Naive thymus-derived CD4-positive, alpha-beta T cell (primary cell): Measurements from ENCODE around the gene RMC1. TPM values are rescaled to one million over a fixed set of nuclear protein-coding genes. Genes with fewer than 3 reads are reported as not detected.
"Not testable (repeated sequence)": the region's sequence is repeated elsewhere in the genome, so short reads cannot be mapped to it uniquely, and the experiment has no call there.

ENCODE experiments used
- ATAC-seq: fragments of 150-1000 bp; cut with Tn5 transposase; 2 replicates; pipeline ENCODE4 v1.10.0; 2021; ENCODE audit warnings: mild to moderate bottlenecking, moderate library complexity
- CTCF ChIA-PET: fragments of 350-600 bp; sonication (Branson Sonifier 250); formaldehyde crosslinking; loops from one replicate; lab custom pipeline; 2021; ENCODE audit warnings: antibody characterized with exemption; lab: Charles Lee
- POLR2A ChIA-PET: fragments of 350-600 bp; sonication (Branson Sonifier 250); formaldehyde crosslinking; loops from one replicate; lab custom pipeline; 2021; ENCODE audit warnings: antibody characterized with exemption, inconsistent platforms; lab: Charles Lee
- DNase-seq, 9 donors: peaks; one replicate each; pipeline versions ENCODE4 v3.0.0 to v3.0.0-alpha.2; 2020 to 2022; ENCODE audit warnings: mixed read lengths in 1 of 9
- H3K27ac ChIP-seq: one replicate; pipeline ENCODE4 v1.7.0; 2013; ENCODE audit warnings: mild to moderate bottlenecking, low read depth, low read length, moderate library complexity
- H3K27me3 ChIP-seq, 2 donors: one replicate each; pipeline ENCODE4 v1.7.0; 2013; ENCODE audit warnings: low read length in 2 of 2, mild to moderate bottlenecking in 2 of 2, moderate library complexity in 2 of 2; ENCODE audit not compliant: control insufficient read depth in 2 of 2, insufficient read depth in 2 of 2
- H3K36me3 ChIP-seq, 3 experiments: 1 replicate in 2 of 3; 2 replicates in 1 of 3; pipeline ENCODE4 v1.7.0; 2013; ENCODE audit warnings: low read length in 3 of 3, mild to moderate bottlenecking in 3 of 3, moderate library complexity in 1 of 3; ENCODE audit not compliant: insufficient read depth in 3 of 3, control insufficient read depth in 2 of 3
- H3K4me1 ChIP-seq, 2 donors: one replicate each; pipeline ENCODE4 v1.7.0; 2013; ENCODE audit warnings: low read length in 2 of 2, mild to moderate bottlenecking in 2 of 2, moderate library complexity in 1 of 2; ENCODE audit not compliant: control insufficient read depth in 2 of 2, insufficient read depth in 2 of 2
- H3K4me3 ChIP-seq: 2 replicates; pipeline ENCODE4 v1.7.0; 2013; ENCODE audit warnings: mild to moderate bottlenecking, low read length
- H3K9me3 ChIP-seq, 3 experiments: 1 replicate in 2 of 3; 2 replicates in 1 of 3; pipeline ENCODE4 v1.7.0; 2013; ENCODE audit warnings: low read length in 3 of 3; ENCODE audit not compliant: control insufficient read depth in 2 of 3
- H3K27ac Mint-ChIP-seq, 9 donors: one replicate each; pipeline ENCODE4 v1.8.0; 2020 to 2022; ENCODE audit warnings: mixed read lengths in 9 of 9, mild to moderate bottlenecking in 8 of 9, moderate library complexity in 5 of 9, inconsistent platforms in 2 of 9
- H3K27me3 Mint-ChIP-seq, 5 donors: one replicate each; pipeline ENCODE4 v1.8.0; 2021 to 2022; ENCODE audit warnings: mixed read lengths in 5 of 5, mild to moderate bottlenecking in 1 of 5
- H3K36me3 Mint-ChIP-seq, 5 donors: one replicate each; pipeline ENCODE4 v1.8.0; 2020 to 2022; ENCODE audit warnings: mixed read lengths in 5 of 5, mild to moderate bottlenecking in 3 of 5, inconsistent platforms in 1 of 5
- H3K4me1 Mint-ChIP-seq, 7 donors: one replicate each; pipeline ENCODE4 v1.8.0; 2020 to 2022; ENCODE audit warnings: mixed read lengths in 7 of 7, mild to moderate bottlenecking in 3 of 7, inconsistent platforms in 1 of 7
- H3K4me3 Mint-ChIP-seq, 10 donors: one replicate each; pipeline ENCODE4 v1.8.0; 2020 to 2022; ENCODE audit warnings: mild to moderate bottlenecking in 10 of 10, mixed read lengths in 10 of 10, moderate library complexity in 6 of 10, inconsistent platforms in 2 of 10
- H3K9me3 Mint-ChIP-seq, 11 donors: one replicate each; pipeline ENCODE4 v1.8.0; 2020 to 2022; ENCODE audit warnings: mixed read lengths in 11 of 11, mild to moderate bottlenecking in 4 of 11, inconsistent platforms in 1 of 11, moderate library complexity in 1 of 11
- intact Hi-C, 2 donors: fragments of 100-400 bp; cut with micrococcal nuclease; formaldehyde crosslinking; loops; one replicate each; pipeline ENCODE4 v1.15.1; 2023
- polyA plus RNA-seq, 2 donors: library from polyadenylated mRNA; unstranded; fragments of 300-500 nt; fragmentation: Illumina TruSeq; gene quantifications; one replicate each; pipeline ENCODE4 v1.2.3, GENCODE V29; 2021
- total RNA-seq, 6 experiments: library from RNA in 5 of 6; stranded (reverse) in 5 of 6; gene quantifications; 1 replicate in 5 of 6; 2 replicates in 1 of 6; pipeline ENCODE4 v1.2.3 and lab custom pipeline; 2021 to 2026

The RMC1 gene
- total and polyA plus RNA-seq, 7 experiments from 2014 or later = 23.1 to 59.7 (median 48.4) TPM

DNA sequence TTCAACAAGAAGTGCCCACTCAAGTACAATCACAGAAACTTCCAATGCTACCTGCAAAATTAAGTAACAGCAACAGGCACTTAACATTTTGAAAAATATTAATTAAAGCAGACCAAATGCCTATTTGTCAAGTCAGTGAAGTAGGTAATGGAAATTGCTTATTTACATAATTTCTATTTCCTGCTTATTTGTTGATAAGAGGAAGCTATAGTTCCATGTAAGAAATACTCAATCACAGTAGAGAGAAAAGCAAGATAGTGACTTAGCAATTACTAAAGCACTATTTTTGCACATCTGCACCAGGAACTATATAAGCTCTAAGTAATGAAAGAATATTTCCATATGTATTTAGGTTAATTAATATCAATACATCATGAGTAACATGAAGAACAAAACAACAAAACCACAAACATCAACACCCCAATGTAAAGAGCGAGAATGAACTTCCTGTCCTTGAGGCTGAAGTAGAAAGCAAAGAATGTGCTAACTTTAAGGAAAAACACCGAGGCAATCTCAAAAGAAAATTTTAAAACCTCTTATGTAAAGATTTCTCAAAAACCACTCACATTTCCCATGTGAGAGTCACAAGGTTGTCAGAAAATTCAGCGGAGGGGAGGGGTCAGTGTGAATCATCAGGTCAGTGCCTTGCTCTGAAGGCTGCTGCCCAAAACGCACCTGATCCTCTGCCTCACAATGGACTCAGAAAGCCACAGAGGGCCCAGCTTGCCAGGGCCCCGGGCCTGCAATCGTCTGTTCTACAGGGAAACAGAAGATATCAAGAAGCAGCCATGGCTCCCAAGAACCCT is 70.5 kb downstream of the RMC1 start:
- Histone ChIP-seq H3K27me3 (no peaks in the 10 kb centered on the region), H3K36me3 (peaks cover 0 to 8% (median 6%) of the 10 kb centered on the region in 3 experiments), H3K27ac (peak overlapping the region; percentile 30), H3K9me3 (no peaks in the 10 kb centered on the region), H3K4me1 (peaks cover 17 to 66% of the 10 kb centered on the region in 2 donors), H3K4me3 (peak overlapping the region; percentile 26)
- intact Hi-C loops = loop anchor here (1.0 kb wide), 1 partner anchor 12 kb away; the partner anchor contains the start of gene NPC1 (in 2 of the 2)
- ChIA-PET POLR2A (interaction anchor here (0.8 kb wide), 1 partner anchor 36 kb away, joined by 3 read pairs; no protein-coding TSS in a partner anchor), CTCF (no interaction called here)
- H3K4me1 Mint-ChIP-seq = peaks cover 27 to 60% (median 41%) of the 10 kb centered on the region in 7 donors
- H3K9me3 Mint-ChIP-seq = no peaks in the 10 kb centered on the region
- peaks cover 7 to 36% (median 24%) of the 10 kb centered on the region in 5 donors for H3K36me3 Mint-ChIP-seq
- DNase-seq (peak in 1 of 9 donors; percentile 38), ATAC-seq (peak; percentile 58)
- H3K4me3 Mint-ChIP-seq = peak overlapping the region; percentile 17 to 73 (median 49)
- H3K27ac Mint-ChIP-seq = peak overlapping the region; percentile 56 to 91 (median 66)
- no peaks in the 10 kb centered on the region for H3K27me3 Mint-ChIP-seq

DNA sequence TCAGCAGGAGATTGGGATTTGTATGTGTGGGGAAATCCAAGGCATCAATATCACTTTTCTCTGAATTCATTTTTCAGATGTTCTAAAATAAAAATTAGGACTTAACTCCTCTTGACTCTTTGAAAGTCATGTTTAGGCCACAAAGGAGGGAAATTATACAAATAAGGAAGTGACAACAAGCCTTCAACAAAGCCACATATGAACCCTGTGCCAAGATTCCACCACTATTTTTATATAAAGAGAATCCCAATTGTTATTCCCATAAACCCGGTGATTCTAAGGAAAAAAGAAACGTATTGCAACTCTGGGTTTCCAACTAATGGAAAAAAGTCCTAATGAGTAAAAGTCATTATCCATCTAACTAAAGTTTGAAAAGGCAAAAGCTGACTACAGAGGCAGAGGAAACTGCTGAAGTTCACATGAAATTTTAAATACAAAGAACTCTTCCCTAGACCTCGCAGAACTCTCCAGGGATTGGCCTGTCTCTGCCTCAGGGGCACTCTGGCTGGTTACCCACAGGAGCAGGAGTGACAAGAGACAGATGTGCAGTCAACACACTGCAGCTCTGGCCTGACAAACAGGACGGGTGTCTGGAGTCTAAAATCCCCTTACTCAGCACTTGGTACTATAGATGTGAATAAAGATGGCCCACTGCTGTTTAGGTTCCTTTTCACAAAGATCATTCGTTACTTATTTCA is 71.4 kb downstream of the RMC1 start:
- ATAC-seq (no peak), DNase-seq (no peak)
- H3K4me3 Mint-ChIP-seq = peak overlapping the region; percentile 36 to 73 (median 50)
- H3K27ac Mint-ChIP-seq = peak overlapping the region; percentile 56 to 91 (median 66)
- Histone ChIP-seq H3K27me3 (no peaks in the 10 kb centered on the region), H3K9me3 (no peaks in the 10 kb centered on the region), H3K27ac (peak overlapping the region; percentile 30), H3K36me3 (peaks cover 0 to 7% (median 5%) of the 10 kb centered on the region in 3 experiments), H3K4me1 (peaks cover 17 to 68% of the 10 kb centered on the region in 2 donors), H3K4me3 (peak overlapping the region; percentile 26)
- POLR2A ChIA-PET = no interaction called here
- H3K36me3 Mint-ChIP-seq = peaks cover 4 to 26% (median 24%) of the 10 kb centered on the region in 5 donors
- H3K27me3 Mint-ChIP-seq = no peaks in the 10 kb centered on the region
- peaks cover 33 to 65% (median 48%) of the 10 kb centered on the region in 7 donors for H3K4me1 Mint-ChIP-seq
- CTCF ChIA-PET = no interaction called here
- no peaks in the 10 kb centered on the region for H3K9me3 Mint-ChIP-seq
- intact Hi-C loops = loop anchor here (1.0 kb wide), 1 partner anchor 12 kb away; the partner anchor contains the start of gene NPC1 (in 2 of the 2)

DNA sequence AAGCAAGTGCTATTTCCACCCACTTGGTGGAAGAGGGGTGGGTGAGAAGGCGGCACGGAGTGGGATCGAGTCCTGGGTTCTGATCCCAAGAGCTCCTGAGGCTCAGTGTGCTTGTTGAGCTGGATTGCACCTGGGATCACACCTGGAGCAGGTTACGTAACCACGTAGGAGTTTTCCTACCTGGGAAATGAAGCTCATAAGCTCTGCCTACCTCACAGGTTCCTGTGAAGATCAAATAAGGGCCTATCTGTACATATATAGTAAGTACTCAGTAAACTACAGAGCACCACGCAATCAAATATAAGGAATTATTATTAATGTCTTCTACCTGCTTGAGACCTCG is 72.0 kb downstream of the RMC1 start:
- H3K4me1 Mint-ChIP-seq = peaks cover 34 to 65% (median 52%) of the 10 kb centered on the region in 7 donors
- peak overlapping the region in 2 of 10 donors; percentile 9 to 54 for H3K4me3 Mint-ChIP-seq
- no peaks in the 10 kb centered on the region for H3K27me3 Mint-ChIP-seq
- Histone ChIP-seq H3K27me3 (no peaks in the 10 kb centered on the region), H3K9me3 (no peaks in the 10 kb centered on the region), H3K4me1 (peaks cover 17 to 63% of the 10 kb centered on the region in 2 donors), H3K27ac (no peak overlapping the region), H3K36me3 (peaks cover 0 to 5% (median 4%) of the 10 kb centered on the region in 3 experiments), H3K4me3 (no peak overlapping the region)
- CTCF ChIA-PET = no interaction called here
- H3K27ac Mint-ChIP-seq = peak overlapping the region in 6 of 9 donors; percentile 56 to 91 (median 72)
- no peaks in the 10 kb centered on the region for H3K9me3 Mint-ChIP-seq
- intact Hi-C loops = no loop called here
- H3K36me3 Mint-ChIP-seq = peaks cover 4 to 24% (median 22%) of the 10 kb centered on the region in 5 donors
- no peak for ATAC-seq
- no peak for DNase-seq
- POLR2A ChIA-PET = no interaction called here

- H3K27me3 Mint-ChIP-seq, POLR2A ChIA-PET, DNase-seq, H3K27ac ChIP-seq, H3K36me3 ChIP-seq, H3K4me3 ChIP-seq, ATAC-seq, H3K9me3 ChIP-seq, H3K9me3 Mint-ChIP-seq, intact Hi-C loops, CTCF ChIA-PET, H3K4me3 Mint-ChIP-seq, H3K27me3 ChIP-seq: not testable (repeated sequence)
- peaks cover 17 to 64% of the 10 kb centered on the region in 2 donors for H3K4me1 ChIP-seq
- Mint-ChIP-seq H3K27ac (peak overlapping the region in 1 of 9 donors; percentile 26), H3K36me3 (peaks cover 4 to 23% (median 18%) of the 10 kb centered on the region in 5 donors), H3K4me1 (peaks cover 51 to 74% (median 66%) of the 10 kb centered on the region in 7 donors)
Observed at GRCh38 chr18:23577521-23577920, 74.2 kb downstream of the RMC1 start.

DNA sequence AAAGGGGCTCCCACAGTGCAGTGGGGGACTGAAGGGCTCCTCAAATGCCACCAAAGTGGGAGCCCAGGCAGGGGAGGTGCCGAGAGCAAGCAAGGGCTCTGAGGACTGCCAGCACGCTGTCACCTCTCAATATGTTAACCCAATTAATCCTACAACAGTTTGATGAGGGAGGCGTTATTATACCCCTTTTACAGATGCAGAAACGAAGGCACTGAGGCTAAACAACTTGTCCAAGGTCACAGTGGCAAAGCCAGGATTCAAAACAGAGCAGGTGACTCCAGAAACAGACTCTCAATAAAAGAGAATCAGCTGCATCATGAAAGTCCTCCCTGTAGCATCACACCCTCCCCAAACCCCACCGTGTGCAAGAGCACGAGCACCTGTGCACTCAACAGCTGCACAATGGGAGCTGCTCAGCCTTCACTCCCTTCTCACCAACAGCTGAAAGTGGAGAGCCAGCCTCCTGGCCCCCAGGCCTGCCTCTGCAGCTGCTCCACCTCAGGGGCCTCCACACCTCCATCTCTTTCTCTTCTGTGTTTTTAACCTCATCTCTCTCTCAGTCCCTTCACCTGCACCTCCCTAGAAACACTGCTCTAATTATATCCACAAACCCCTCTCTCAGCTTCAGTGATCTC is 74.9 kb downstream of the RMC1 start:
- ATAC-seq (no peak), DNase-seq (no peak)
- Histone ChIP-seq H3K9me3 (no peaks in the 10 kb centered on the region), H3K4me3 (no peak overlapping the region), H3K36me3 (no peaks in the 10 kb centered on the region), H3K27me3 (no peaks in the 10 kb centered on the region), H3K4me1 (peaks cover 17 to 64% of the 10 kb centered on the region in 2 donors), H3K27ac (no peak overlapping the region)
- Mint-ChIP-seq H3K9me3 (no peaks in the 10 kb centered on the region), H3K27ac (peak overlapping the region in 5 of 9 donors; percentile 41 to 72 (median 53)), H3K4me1 (peaks cover 51 to 74% (median 67%) of the 10 kb centered on the region in 7 donors), H3K27me3 (no peaks in the 10 kb centered on the region), H3K36me3 (peaks cover 4 to 23% (median 18%) of the 10 kb centered on the region in 5 donors), H3K4me3 (peak overlapping the region in 1 of 10 donors; percentile 19)
- CTCF ChIA-PET = no interaction called here
- POLR2A ChIA-PET = no interaction called here
- intact Hi-C loops = no loop called here
